Glomerular endothelial cell (primary cell): Measurements from ENCODE around the gene MLLT6. TPM values are rescaled to one million over a fixed set of nuclear protein-coding genes. Genes with fewer than 3 reads are reported as not detected.

ENCODE experiments used
- DNase-seq: peaks from one replicate; pipeline ENCODE4 v3.0.0-alpha.2; 2011; ENCODE audit warnings: low read depth, low spot score; ENCODE audit errors: extremely low read depth
- total RNA-seq: library from RNA; depleted of rRNA; stranded (reverse); fragments of >200 nt; gene quantifications from 2 replicates; pipeline ENCODE4 v1.2.3, GENCODE V29; 2015

The MLLT6 gene
- total RNA-seq, 1 donor from 2014 or later, result 45.8 TPM

GRCh38 chr17:38752308-38753070 lies 47.4 kb downstream of the MLLT6 start, which contains the start of gene PSMB3:
Gene PSMB3 (plus strand): TSS chr17:38752741. CDS start chr17:38752827, 86 bp downstream.
- DNase-seq, result peak; percentile 99

DNA sequence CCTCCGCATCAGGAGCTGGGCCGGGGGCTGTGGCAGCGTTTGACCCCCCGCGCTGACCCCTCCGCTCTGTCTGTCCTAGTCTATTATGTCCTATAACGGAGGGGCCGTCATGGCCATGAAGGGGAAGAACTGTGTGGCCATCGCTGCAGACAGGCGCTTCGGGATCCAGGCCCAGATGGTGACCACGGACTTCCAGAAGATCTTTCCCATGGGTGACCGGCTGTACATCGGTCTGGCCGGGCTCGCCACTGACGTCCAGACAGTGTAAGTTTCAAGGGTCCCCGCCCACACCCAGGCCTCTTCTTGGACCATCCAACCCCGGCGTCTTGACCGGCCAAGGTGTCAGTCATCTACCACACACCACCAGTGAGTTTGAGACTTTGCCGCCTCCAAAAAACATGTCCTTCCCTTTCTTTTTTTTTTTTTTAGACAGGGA lies 48.0 kb downstream of the MLLT6 start:
- no peak for DNase-seq

GRCh38 chr17:38761612-38762011 lies 56.5 kb downstream of the MLLT6 start:
- no peak for DNase-seq

- DNase-seq, result no peak
Observed at GRCh38 chr17:38762231-38762630, 57.2 kb downstream of the MLLT6 start.

DNA sequence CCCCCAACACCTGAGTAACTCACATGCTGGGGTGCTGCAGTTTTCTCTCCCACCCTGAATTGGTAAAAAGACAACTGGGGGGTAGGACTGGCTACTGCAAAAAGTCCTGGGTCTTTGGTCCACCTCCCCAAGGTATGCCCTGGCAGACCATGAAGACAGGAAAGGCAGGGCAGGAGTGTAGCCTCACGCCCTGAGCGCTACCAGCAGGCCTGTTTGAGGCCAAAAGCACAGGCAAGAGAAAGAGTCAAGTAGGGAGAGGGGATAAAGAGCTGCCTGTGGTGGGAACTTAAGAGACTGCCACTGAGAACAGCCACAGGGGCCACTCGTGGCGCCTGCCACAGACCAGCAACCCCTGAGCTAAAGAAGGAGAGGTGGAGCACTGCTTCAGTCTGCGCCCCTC lies 61.3 kb downstream of the MLLT6 start:
- DNase-seq, result no peak

- no peak for DNase-seq
Observed at GRCh38 chr17:38768417-38768816, 63.3 kb downstream of the MLLT6 start.

DNA sequence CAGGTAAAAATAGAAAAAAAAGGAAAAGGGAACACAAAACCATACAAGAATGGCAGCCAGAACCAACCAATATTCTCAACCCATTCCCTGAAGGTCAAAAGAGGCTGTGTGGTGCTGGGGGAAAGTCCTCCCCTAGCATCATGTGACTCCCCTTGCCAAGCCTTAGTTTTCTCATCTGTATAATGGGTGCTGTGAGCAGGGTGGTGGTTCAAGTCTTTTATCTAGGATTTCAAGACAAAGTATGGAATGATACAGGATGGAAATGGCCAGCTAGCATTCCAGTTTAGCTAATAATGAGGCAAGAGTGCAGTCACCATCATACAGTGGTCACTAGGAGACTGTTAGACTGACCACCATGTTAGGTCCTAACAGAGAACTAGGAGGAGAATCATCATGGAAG lies 68.2 kb downstream of the MLLT6 start:
- no peak for DNase-seq

GRCh38 chr17:38777641-38778250 lies 72.7 kb downstream of the MLLT6 start:
- DNase-seq, result no peak

Other genes starting within 250 kb of the MLLT6 start
- 0.19 TPM in 1 of 2 replicates, not detected in the other for gene SRCIN1, start 99.3 kb upstream of the MLLT6 start, total RNA-seq
- 2.7 and 2.8 TPM in 2 replicates for gene EPOP, start 30.3 kb upstream of the MLLT6 start, total RNA-seq
- 6.1 and 13.3 TPM in 2 replicates for gene CISD3, start 25.1 kb downstream of the MLLT6 start, total RNA-seq
- gene PCGF2, start 43.1 kb downstream of the MLLT6 start, total RNA-seq, result 15.8 and 24.1 TPM in 2 replicates
- gene PSMB3, start 47.5 kb downstream of the MLLT6 start, total RNA-seq, result 207 TPM in 2 replicates
- 42.3 and 50.7 TPM in 2 replicates for gene PIP4K2B, start 94.3 kb downstream of the MLLT6 start, total RNA-seq
- 15.8 and 16.2 TPM in 2 replicates for gene CWC25, start 120.0 kb downstream of the MLLT6 start, total RNA-seq
- gene RPL23, start 148.4 kb downstream of the MLLT6 start, total RNA-seq, result 852 and 1,109 TPM in 2 replicates
- 341 and 399 TPM in 2 replicates for gene LASP1, start 164.8 kb downstream of the MLLT6 start, total RNA-seq